ENCODE data around the gene CDH2.

The CDH2 gene

DNA sequence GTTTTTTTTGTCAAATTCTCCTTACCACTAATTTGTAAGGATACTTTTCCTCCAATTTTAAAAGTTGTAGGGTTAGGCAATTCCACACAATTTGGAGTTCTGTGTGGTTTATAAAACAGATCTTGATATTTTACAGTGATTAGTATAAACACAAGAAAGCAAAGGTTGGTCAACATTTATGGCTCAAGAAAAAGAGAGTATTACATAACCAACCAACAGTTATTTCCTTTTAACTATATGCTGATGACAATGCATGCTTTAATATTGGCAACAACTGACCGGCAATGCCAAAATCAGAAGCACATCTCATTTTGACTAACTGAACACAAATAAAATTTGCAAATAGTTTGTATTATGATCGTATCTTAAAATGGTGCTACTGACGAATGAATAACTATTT, 137.2 kb downstream of the CDH2 start:
- no peak for DNase-seq

DNA sequence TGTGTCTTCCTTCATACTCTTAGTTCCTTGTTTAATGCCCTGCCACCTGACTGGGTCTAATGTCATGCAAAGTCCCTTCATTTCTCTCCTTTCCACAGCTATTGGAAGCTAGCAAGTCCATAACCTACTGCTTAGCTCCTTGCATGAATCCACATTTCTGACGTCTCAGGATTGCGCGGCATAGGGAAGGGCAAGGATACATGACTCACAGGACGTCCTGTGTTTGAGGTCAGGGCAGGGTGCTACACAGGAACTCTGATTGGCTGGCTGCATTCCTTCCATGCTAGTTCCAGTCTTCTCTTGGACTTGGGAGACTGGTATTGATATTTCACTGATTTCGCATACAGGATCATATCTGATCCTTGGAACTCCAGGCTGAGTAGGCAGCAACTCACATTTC, 137.9 kb downstream of the CDH2 start:
- no peak for DNase-seq

DNA sequence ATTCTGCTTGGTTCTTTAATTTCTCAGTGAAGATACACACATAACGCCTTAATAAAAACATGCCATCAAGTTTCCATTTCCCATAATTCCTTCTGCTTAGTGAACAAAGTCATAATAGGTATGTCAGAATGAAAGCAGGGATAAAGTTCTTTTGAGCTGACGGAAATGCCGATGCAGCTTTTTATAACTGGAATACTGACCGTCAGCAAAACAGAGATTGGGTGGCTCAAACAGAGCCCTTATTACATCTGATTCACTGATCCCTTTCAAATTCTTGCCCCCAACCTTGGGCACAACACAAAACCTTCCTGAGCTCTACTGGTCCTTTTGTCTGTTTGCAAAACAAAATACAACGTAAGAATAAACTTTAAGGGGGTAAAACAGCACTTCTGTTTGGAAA, 140.4 kb downstream of the CDH2 start:
- no peak for DNase-seq

DNA sequence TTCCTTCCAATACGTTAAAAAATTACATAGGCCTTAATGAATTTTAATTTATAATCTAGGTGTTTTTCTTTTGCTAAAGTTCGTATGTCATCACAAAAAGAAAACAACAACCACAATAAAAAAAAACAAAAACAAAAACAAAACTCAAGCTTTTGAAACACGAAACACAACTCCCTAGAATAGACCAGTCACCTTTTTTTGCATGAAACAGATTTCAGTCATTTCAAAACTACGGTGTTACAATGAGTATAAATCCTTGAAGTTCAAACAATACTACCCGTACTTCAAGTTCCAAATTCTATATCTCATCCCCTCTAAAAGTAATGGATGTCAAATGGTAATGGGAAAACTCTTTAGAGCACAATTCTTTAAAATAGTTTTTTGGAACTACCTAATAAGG, 142.4 kb downstream of the CDH2 start:
- no peak for DNase-seq

DNA sequence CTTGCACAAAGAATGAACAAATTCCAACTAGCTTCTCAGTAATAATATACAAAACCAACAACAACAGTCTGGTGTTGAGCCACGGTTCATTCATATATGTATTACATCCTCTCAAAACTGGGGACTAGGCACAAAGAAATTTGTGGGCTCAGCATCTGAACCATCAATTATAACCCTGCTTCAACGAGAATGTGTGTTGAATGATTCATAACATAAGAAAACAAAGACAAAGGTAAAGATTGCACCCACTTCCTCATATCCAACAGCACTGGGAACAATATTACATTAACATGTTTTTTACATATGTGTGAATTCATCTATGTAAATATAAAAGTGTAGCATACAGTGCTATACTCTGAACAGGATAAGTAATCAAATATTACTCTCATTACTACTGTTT, 144.8 kb downstream of the CDH2 start:
- DNase-seq, result no peak

DNA sequence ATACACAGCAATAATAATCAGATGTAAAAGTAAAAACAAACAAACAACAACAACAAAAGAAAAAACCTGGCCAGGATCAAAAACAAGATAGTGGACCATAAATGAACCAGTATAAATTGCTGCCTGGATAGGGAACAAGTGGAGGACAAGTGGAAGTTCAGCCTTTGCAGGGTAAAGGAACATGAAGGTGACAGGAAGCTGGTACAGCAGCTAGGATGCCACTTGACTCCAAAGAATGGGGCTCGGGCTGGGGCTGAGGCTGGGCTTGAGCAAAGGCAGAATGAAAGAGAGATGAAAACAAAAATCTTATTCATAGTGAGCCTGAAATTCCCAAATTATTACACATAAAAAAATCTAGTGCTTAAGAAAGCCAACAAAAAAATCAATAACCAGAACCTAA, 146.5 kb downstream of the CDH2 start:
- no peak for DNase-seq

DNA sequence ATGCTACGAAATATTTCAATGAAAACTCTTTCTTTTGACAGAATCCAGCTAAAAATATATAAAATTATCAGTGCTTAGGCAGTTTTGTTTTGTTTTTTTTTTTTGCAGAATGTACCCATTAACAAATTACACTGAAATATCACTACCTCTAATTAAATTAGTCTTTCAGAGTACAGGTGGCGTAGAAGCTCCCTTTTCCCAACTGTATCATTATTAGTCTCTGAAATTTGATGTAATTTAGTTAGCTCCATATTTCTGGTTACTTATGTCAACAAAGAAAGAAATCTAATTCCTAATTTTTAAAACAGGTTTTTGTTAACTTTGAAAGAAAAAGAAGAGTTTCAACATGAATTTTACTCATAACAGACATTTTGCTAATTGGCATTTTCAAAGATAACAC, 149.2 kb downstream of the CDH2 start:
- no peak for DNase-seq

DNA sequence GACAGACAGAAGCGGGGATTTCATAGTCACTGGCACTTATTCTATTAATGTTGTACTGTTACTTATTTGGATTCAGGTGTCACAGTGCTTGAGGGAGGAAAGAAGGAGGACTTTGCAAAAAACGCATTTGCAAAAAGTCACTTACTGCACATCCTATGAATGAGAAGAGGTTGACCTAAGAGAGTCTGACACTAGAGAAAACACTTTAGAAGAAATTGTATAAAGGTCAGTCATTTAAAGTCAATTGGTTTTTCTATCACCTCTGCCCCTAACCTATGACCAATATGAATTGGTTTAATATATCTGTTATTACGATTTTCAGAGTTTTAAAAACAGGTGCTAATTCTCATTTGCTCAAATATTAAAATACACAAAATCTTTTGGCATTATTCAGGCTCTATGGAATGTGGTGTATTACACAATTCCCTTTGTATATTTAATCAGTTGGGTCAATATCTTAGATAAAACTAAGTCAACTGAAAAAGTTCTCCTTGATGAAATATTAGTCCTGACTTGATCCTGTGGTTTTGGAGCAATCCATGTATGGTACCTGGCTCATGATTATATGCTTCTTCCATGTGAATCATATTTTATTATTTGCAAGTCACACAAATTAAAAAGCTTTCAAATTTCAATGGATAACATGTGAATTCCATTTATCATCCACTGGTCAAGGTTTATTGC, 157.4 kb downstream of the CDH2 start:
- no peak for DNase-seq

DNA sequence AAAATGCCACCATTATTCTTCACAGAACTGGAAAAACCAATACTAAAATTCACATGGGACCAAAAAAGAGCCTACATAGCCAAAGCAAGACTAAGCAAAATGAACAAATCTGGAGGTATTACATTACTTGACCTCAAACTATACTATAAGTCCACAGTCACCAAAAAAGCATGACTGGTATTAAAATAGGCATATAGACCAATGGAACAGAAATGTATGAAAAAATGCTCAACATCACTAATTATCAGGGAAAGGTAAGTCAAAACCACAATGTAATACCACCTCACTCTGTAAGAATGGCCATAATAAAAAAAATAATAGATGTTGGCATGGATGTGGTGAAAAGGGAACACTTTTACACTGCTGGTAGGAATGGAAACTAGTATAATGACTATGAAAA, 158.6 kb downstream of the CDH2 start:
- DNase-seq, result no peak

DNA sequence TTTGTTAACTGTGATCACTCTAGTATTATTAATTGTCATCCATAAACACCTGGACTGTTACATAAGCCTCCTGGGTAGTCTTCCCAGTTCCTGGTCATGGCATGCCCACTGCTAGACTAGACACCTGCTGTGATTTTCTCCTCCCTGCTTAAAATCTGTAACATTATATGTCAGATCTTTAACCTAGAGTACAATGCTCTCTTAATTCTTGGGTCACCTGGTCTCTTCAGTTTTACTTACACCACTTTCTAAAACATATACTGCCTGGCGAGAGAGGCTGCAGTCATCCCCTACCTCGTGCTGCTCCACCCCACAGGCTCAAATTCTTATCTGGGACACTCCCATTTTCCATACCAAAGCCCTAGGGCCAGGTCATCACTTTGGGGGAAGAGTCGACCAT, 161.3 kb downstream of the CDH2 start:
- DNase-seq, result no peak

DNA sequence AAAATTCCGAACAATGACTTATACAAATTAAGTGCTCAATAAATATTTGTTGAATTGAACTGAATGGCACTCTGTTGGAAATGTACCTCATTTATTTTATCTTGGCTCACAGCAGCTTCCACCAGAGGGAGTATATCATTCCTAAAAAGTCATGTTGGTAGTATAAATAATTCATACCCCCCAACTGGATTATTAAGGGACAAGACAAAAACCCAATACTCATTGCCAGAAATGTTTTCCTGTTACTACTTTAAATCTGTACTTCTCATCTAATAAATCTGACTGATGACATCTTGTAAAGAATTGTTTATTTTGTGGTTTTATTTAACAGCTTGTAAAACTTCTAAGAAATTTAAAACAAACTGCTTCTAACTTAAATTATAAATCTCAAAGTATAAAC, 163.9 kb downstream of the CDH2 start:
- DNase-seq, result no peak

DNA sequence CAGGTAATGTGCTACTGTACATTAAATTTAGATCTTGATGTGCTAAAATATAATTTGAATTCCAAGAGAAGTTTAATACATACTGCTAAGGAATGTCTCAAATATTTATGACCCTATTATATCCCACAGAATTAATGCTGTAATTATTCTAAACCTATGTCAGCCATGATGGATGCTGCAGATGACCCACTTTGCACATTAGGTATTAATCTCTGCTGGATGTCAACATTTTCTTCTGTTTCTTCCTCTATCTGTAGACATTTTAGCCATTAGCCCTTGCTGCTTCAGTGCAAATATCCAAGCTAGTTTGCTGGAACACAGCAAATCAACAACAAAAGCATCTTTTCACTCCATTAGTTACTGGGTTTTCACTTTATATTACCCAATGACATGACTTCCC, 164.6 kb downstream of the CDH2 start:
- DNase-seq, result no peak

DNA sequence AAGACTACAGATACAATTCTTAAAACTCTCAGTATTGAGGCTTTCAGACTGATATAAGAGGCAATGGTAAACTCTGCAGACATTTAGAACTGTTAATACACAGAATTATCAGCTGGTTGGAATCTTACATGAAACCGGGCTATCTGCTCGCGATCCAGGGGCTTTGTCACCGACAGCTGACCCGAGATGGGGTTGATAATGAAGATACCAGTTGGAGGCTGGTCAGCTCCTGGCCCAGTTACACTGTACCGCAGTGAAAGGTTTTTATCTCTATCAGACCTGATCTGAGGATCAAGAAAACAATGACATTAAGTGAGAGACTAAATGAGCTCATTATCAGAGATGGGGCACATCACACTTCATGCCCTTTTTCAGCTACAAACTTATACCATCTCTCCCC, 167.3 kb downstream of the CDH2 start:
- no peak for DNase-seq

DNA sequence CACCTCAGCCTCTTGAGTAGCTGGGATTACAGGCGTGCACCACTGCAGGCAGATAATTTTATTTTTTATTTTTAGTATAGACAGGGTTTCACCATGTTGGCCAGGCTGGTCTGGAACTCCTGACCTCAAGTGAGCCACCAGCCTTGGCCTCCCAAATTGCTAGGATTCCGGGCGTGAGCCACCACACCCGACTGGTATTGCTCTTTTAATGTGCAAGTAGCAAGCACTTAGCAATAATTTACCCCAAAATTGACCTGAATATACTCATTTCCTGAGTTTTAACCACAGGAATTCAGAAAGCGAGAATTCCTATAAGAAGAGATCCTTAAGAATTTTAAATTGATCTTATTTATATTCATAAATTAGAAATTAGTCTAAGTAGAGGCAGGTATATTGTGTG, 169.1 kb downstream of the CDH2 start:
- DNase-seq, result no peak

DNA sequence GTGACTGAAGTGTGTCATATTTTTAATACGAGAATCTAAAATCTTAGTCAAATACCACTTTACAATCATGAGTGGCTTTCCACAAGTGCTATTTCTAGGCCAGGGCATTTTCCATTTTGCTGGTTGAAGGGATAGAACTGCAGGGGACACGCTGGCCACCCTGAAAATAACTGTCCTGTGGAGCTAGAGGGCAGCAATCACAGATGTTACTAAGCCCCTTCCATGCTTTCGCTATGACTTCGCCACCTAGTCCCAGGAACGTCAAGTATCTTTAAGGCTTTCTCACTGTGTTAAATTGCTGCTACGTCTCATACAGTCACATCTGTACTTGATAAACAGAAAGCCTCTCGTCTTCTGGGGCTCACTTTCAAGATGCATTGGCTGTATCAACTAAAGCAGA, 171.8 kb downstream of the CDH2 start:
- no peak for DNase-seq

DNA sequence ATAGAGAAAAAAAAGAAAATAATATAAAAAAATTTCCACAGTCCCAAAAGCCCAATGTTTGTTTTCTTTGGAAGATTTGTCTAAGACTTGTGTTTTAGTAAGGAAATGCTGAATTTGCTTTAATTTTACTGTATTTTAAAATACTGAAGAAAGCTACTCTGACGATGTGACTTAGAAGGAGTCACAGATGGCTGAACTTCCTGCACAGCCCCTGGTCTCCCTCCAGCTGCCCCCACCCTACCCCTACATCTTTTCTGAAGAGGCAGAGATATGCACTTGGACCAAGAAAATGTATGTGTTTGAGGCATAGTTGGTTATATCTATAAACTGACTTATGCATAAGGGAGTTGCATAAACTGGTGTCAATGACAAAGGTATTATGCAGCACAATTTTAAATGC, 172.3 kb downstream of the CDH2 start:
- DNase-seq, result no peak

DNA sequence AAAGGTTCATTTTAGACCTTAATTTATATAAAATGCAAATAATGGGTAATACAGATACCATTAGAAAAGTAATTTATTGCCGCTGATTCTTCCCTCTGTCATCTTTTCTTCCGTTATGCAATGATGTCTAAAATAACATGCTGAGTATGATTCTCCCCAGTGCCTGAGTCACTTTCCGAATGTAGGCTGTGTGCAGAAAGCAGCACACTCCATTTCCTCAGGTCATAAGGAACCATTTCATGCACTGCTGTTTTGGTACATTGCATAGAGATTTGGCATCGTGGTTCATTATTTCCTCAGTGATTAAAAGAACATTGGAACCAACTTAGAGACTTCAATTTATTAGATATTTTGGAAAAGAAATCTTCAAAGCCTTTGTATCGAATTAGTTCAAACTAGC, 173.5 kb downstream of the CDH2 start:
- no peak for DNase-seq

DNA sequence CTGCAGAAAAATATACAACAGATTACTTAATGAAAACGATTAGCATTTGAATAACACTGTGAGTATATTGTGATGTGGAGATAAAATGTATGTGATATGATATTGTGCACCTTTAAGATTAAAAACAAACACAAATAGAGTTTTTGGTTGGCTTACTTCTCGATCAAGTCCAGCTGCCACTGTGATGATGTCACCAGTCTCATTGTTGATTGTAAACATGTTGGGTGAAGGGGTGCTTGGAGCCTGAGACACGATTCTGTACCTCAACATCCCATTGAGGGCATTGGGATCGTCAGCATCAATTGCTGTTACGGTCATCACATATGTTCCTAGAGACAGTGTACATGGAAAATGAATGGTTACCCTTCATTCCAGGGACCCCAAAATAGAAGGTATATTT, 174.1 kb downstream of the CDH2 start:
- no peak for DNase-seq

DNA sequence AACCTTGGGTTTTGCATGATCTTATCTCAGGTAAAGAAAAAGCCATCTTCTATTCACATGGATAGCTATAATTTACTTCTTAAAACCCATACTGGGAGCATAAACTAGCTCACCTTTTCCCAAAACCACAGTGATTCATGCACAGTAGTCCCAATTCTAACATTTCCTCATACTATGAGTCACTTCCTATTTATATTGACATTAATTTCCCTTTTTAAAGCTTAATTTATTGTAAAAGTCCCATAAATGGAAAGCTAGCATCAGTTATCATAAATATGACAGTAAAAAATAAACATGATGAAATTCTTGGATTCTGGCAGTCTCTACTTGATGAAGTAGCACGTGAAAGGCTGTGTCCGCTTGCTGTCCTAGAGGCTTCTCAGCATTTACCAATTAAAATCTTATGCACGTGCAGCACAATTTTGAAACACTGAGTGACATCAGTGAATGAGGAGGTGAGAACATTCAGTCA, 180.1 kb downstream of the CDH2 start:
- DNase-seq, result no peak

DNA sequence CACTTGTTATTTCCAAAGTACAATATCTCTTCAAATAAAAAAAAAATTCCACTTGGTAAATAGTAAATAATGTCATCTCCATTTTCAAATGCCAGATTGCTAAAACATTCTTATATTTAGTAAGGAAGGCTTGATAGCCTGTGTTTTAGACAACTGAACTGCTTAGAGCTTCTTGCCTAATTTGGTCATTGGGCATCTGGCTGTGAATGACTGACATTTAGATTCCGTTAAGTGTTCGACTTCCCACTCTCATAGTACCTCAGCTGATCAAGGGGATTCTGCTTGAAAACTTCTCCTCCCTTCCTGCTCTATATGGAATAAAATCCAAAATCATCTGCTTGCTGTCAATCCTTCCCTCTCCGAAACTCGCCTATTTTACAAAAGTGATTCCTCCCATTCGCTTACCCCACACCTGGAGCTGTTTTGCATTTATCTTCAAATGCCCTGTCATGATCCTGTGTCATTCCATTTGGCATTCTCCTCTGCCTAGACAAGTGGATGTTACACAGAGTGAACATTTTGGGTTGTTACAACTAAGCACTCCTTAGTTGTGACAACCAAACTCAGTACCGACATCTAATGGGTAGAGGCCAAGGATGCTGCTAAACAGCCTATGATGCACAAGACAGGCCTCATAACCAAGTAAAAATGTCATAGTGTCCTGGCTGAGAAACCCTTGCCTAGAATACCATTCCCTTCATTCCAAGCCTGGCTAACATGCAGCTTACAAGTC, 181.0 kb downstream of the CDH2 start:
- no peak for DNase-seq

DNA sequence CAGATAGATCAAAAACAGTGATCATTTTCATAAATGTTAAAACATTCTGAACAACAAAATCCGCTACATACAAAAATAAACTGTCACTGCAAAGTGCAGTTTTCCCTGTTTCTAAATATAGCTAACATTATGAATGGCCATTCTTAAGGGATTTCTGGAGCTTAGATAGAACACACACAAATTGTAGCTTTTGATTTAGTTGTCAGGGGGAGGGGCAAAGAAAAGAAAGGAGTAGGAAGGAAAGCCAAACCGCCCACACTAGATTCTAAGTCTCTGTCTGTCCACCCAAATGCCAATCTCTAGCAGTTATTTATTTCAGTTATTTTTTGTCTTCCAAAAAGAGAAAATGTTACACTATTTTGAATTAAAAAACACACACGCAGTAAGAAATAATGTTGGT, 182.4 kb downstream of the CDH2 start:
- DNase-seq, result no peak

DNA sequence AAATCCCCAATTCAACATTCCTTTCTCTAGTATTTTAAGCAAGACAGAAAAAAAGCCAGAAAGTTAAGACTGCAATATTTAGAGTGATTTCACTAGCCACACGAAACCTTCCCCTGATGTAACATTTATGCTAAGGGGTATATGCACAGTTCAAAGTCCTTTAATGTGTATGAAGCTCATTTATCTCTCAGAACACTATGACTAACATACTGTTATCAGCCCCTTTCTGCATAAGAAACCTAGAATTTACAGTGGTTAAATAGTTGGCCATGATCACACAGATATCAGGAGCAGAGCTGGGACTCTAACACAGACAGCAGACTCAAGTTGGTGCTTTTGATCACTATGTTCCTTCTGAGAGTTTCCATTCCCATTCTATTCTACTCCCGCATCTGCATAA, 185.5 kb downstream of the CDH2 start:
- no peak for DNase-seq

DNA sequence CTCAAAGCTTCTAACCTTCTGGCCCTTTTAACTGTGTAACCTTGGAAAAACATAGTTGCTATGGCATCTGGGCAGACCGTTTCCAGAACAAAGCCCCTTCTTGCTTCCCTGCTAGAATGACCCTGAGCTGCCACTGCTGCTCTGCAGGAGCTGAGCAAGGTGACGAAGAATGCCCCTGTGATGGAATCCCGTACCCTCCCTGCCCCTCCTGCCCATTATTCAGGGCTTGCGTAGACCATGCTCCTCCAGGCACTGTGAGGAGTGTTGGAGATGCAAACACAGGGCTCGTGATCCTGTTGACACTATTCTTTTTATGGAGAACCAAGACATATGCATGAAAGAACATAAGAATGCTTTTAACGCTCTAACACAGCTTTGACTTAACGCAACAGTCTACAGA, 191.1 kb downstream of the CDH2 start:
- no peak for DNase-seq

DNA sequence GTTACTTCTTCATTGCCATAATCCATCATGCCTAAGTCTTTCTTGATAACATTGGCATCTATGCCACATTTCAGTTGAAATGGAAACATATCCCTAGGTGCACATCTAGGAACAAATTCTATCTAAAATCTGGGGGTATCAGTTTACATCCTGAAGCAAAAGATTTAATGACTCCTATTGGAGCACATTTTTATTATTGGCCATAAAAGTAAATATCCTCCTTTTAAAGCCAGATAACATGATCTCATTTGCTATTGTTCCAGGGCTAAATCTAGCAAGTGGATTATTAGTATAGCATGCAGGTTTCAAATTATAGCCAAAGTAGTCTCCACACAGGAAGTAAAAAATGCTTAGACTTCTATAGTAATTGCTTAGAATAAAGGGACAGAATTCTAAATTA, 193.2 kb downstream of the CDH2 start:
- no peak for DNase-seq
